Measurements from ENCODE around the gene FBXO28.

GRCh38 chr1:224201383-224201782, 87.5 kb downstream of the FBXO28 start:
- TF ChIP-seq CTCF (IDR thresholded peaks at IDR 0.05; ENCODE audit: extremely low read depth in 1 of 2, insufficient read depth in 1 of 2, low read depth in 1 of 2, low read length in 2 of 2) (no peak), EZH2 (IDR thresholded peaks at IDR 0.05; ENCODE audit: borderline replicate concordance, low read depth, low read length, severe bottlenecking) (no peak), FOS (IDR thresholded peaks at IDR 0.05; ENCODE audit: borderline replicate concordance, insufficient read depth, low read length) (no peak), POLR2A (IDR thresholded peaks at IDR 0.05; ENCODE audit: low read depth, low read length) (no peak), MAX (IDR thresholded peaks at IDR 0.05; ENCODE audit: insufficient read depth, insufficient read length) (no peak), GATA2 (IDR thresholded peaks at IDR 0.05; ENCODE audit: insufficient read depth, insufficient read length, low read depth, low read length) (no peak), POLR2AphosphoS5 (IDR thresholded peaks at IDR 0.05; ENCODE audit: insufficient read depth, low read depth, low read length) (no peak)

All from endothelial cell of umbilical vein (primary cell).